Measurements from ENCODE around the gene BMPER.

GRCh38 chr7:34191162-34191561, 285.8 kb downstream of the BMPER start:
- TF ChIP-seq TAF1 (IDR thresholded peaks at IDR 0.05; ENCODE audit: borderline replicate concordance, insufficient read depth, low read length) (no peak), POLR2AphosphoS5 (IDR thresholded peaks at IDR 0.05; ENCODE audit: low read depth, low read length) (no peak), FOXP2 (optimal IDR thresholded peaks at IDR 0.05; ENCODE audit: borderline replicate concordance, extremely low read depth, extremely low read length, insufficient read depth) (no peak), REST (IDR thresholded peaks at IDR 0.05; ENCODE audit: insufficient read depth in 1 of 2, low read depth in 2 of 2, low read length in 2 of 2) (no peak), SIN3A (IDR thresholded peaks at IDR 0.05; ENCODE audit: borderline replicate concordance, insufficient read depth, low read length) (no peak)
